OCI-LY7 (cell line): ENCODE results near the gene LDLRAP1.

Source experiments
- CTCF ChIP-seq: fragments of 200-600 bp; sonication (generic); conservative IDR thresholded peaks from 2 replicates; pipeline ENCODE4 v1.5.1; 2014; ENCODE audit warnings: mild to moderate bottlenecking, antibody characterized with exemption, low read length, moderate library complexity, mixed read lengths
- EZH2phosphoT487 ChIP-seq: fragments of 200-600 bp; sonication (generic); IDR thresholded peaks from 2 replicates; pipeline ENCODE4 v1.6.1; 2018; ENCODE audit warnings: low read depth, borderline replicate concordance, mild to moderate bottlenecking, mixed run types, antibody characterized with exemption, low read length, moderate library complexity, mixed read lengths

- no peak for TF ChIP-seq CTCF
- TF ChIP-seq EZH2phosphoT487: no peak
Measured at GRCh38 chr1:25607123-25607522, 63.7 kb downstream of the LDLRAP1 start.
